ENCODE data around the gene ERC2. TPM values are rescaled to one million over a fixed set of nuclear protein-coding genes. Genes with fewer than 3 reads are reported as not detected.

Gene ERC2
- polyA plus RNA-seq, 1 experiment: 0.07 TPM

GRCh38 chr3:56115199-56115598 lies 353.1 kb downstream of the ERC2 start:
- CTCF ChIA-PET: no interaction called here

GRCh38 chr3:56113908-56114307 lies 354.4 kb downstream of the ERC2 start:
- H3K4me3 ChIP-seq (ENCODE audit: low read depth, low read length): no peak overlapping the region
- H3K27me3 ChIP-seq (ENCODE audit: control insufficient read depth, insufficient read depth, low read length): peaks cover 7% of the 10 kb centered on the region
- peaks cover 3% of the 10 kb centered on the region; the same call in 1 of the 2 replicates for H3K9me3 ChIP-seq (ENCODE audit: control insufficient read depth, insufficient read depth, low read length)
- no peak for TF ChIP-seq CTCF (IDR thresholded peaks at IDR 0.05; ENCODE audit: low read depth, low read length)
- CTCF ChIA-PET: no interaction called here
- H3K27ac ChIP-seq (ENCODE audit: low read depth, low read length): no peak overlapping the region
- POLR2A ChIA-PET: no interaction called here
- no peak for DNase-seq (ENCODE audit: low read depth, low spot score)

More at GRCh38 chr3:56115199-56115598, 353.1 kb downstream of the ERC2 start:
- no peak for DNase-seq (ENCODE audit: low read depth, low spot score)
- Histone ChIP-seq H3K4me3 (ENCODE audit: low read depth, low read length) (no peak overlapping the region), H3K27me3 (ENCODE audit: control insufficient read depth, insufficient read depth, low read length) (peaks cover 7% of the 10 kb centered on the region), H3K9me3 (ENCODE audit: control insufficient read depth, insufficient read depth, low read length) (peaks cover 3% of the 10 kb centered on the region; the same call in 1 of the 2 replicates), H3K27ac (ENCODE audit: low read depth, low read length) (no peak overlapping the region)
- TF ChIP-seq CTCF (IDR thresholded peaks at IDR 0.05; ENCODE audit: low read depth, low read length): no peak
- POLR2A ChIA-PET: no interaction called here

GRCh38 chr3:56113231-56113630 lies 355.0 kb downstream of the ERC2 start:
- no peak for TF ChIP-seq CTCF (IDR thresholded peaks at IDR 0.05; ENCODE audit: low read depth, low read length)
- POLR2A ChIA-PET: no interaction called here
- Histone ChIP-seq H3K9me3 (ENCODE audit: control insufficient read depth, insufficient read depth, low read length) (peaks cover 3% of the 10 kb centered on the region; the same call in 1 of the 2 replicates), H3K27ac (ENCODE audit: low read depth, low read length) (no peak overlapping the region), H3K27me3 (ENCODE audit: control insufficient read depth, insufficient read depth, low read length) (peaks cover 7% of the 10 kb centered on the region), H3K4me3 (ENCODE audit: low read depth, low read length) (no peak overlapping the region)
- no peak for DNase-seq (ENCODE audit: low read depth, low spot score)
- CTCF ChIA-PET: no interaction called here

GRCh38 chr3:56111606-56112304 lies 356.5 kb downstream of the ERC2 start:
- peaks cover 3% of the 10 kb centered on the region; the same call in 1 of the 2 replicates for H3K9me3 ChIP-seq (ENCODE audit: control insufficient read depth, insufficient read depth, low read length)
- ChIA-PET POLR2A (interaction anchor here (0.5 kb wide), 1 partner anchor 26 kb away, joined by 6 read pairs; no protein-coding TSS in a partner anchor), CTCF (no interaction called here)
- H3K27me3 ChIP-seq (ENCODE audit: control insufficient read depth, insufficient read depth, low read length): peaks cover 7% of the 10 kb centered on the region
- no peak overlapping the region for H3K27ac ChIP-seq (ENCODE audit: low read depth, low read length)
- DNase-seq (ENCODE audit: low read depth, low spot score): no peak
- TF ChIP-seq CTCF (IDR thresholded peaks at IDR 0.05; ENCODE audit: low read depth, low read length): no peak
- H3K4me3 ChIP-seq (ENCODE audit: low read depth, low read length): no peak overlapping the region

DNA sequence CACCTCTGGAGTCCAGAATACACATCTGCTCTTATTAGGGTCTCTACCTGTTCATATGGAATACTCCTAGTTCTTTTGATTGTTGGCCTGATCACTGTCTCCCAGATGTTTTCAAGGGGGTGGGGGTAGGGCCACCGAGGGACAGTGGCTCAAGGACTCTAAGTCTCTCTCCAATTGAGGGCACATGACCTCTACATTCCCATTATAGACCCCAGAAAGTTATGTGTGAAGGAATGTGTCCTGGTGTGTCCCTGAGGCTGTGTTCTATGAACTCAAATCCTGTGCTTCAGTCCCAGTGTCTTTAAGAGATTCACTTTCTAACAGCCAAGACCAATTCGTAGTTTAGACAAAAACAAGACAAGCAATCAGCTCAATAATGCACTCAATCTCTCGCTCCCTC lies 357.4 kb downstream of the ERC2 start:
- no peak for TF ChIP-seq CTCF (IDR thresholded peaks at IDR 0.05; ENCODE audit: low read depth, low read length)
- Histone ChIP-seq H3K27me3 (ENCODE audit: control insufficient read depth, insufficient read depth, low read length) (peaks cover 7% of the 10 kb centered on the region), H3K9me3 (ENCODE audit: control insufficient read depth, insufficient read depth, low read length) (peaks cover 3% of the 10 kb centered on the region; the same call in 1 of the 2 replicates), H3K27ac (ENCODE audit: low read depth, low read length) (no peak overlapping the region), H3K4me3 (ENCODE audit: low read depth, low read length) (no peak overlapping the region)
- POLR2A ChIA-PET: interaction anchor here (0.5 kb wide), 1 partner anchor 27 kb away, joined by 6 read pairs; no protein-coding TSS in a partner anchor
- CTCF ChIA-PET: no interaction called here
- DNase-seq (ENCODE audit: low read depth, low spot score): no peak
